ENCODE measurements around the gene FADS2.
A peak's percentile ranks its signal among the peaks of the same experiment; 100 is the strongest.

The FADS2 gene

GRCh38 chr11:61910187-61911127, 82.4 kb downstream of the FADS2 start:
- no peak for DNase-seq

DNA sequence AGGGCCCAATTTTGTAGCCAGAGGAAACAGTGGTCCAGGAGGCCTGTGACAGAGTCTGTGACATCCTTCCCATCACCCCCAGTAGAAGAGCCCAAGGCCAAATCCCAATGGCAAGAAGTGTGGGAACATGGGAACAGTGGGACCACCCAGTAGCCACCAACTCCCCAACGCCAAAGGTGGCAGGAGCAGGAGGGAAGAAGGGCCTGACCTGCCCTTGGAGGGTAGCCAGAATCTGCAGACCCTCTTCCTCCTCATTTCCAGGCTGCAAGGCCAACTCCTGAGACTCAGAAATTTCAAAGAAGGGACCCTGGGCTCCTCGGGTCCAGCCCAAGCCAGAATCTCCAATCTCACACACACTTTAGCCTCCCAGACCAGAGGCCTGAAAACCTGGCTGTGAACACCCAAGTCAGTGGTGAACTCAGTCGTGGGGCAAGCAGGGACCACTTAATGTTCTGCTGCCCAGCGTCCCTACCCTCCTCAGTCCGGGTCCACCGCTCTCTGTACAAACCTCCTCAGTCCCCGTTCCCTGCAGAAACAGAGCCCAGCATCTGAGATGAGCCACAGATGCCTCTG, 83.1 kb downstream of the FADS2 start:
- DNase-seq: no peak

DNA sequence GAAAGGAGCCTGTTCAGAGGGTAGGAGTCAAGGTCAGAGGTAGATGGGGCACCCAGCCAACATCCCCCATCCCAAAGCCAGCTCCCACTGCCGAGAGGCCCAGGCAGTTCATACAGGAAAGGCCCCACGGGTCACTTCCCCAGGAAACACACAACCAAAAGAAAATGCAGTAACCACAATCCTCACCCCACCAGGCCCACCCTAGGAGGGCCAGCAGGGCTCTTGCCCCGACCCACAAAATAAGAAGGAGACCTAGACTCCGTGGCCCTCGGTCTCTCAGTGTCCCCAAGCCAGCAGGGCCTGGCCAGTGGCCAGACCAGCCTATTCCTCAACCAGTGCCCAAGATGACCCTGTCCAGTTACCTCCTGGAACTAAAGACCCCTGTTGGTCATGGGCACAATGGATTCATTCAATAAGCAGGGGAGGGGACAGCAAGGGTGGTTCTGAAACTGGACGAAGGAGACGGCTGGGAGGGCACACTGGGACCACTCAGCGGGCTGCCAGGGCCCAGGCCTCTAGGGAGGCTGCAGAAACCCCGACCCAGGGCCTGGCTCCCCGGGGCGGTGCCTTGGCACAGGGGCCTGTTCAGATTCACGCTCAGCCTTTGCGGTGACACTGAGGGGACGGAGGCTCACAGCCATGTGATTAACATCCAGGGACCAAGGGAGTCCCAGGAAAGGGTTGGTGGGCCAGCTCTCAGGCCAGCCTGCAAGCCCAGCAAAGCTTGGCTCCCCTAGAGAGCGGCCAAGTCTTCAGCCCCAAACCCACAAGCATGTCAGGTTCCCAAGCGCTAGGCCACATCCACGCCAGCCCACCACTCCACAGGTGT, 83.8 kb downstream of the FADS2 start:
- DNase-seq: no peak

GRCh38 chr11:61912530-61912898, 84.4 kb downstream of the FADS2 start:
- peak; percentile 92 to 95 for DNase-seq

- DNase-seq: no peak
These were observed 85.0 kb downstream of the FADS2 start for GRCh38 chr11:61912991-61913698.

GRCh38 chr11:61913699-61914395, 85.7 kb downstream of the FADS2 start:
- no peak for DNase-seq

DNA sequence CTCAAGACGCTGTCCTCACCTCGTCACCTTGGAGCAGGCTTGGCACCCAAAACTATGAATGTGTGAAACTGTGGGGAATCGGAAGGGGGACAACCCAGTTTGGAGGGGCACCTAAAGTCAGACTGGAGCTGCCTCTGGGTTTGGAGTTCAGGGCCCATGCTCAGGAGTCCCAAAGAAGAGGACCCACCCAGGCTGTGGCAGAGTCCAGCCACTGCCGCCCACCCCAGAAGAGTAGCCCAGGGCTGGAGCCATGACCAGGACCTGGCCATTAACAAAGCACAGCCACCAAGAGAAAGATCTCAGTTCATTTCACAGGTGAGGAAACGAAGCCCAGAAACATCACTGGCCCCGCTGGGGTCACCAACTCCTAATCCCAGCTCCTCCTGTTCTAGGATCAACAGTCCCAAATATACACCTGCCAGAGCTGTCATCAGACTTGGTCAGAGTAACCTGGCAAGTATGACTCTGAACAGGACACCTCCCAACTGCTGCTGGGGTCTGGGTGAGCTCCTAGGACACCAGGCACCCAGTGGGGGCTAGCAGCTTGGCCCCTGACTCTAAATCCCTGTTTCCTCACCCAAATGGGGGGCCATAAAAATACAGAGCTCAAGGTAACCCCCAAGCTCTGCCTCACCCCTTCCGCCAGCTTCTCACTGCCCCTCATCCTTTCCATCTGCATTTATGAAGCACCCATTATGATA, 86.5 kb downstream of the FADS2 start:
- no peak for DNase-seq

DNA sequence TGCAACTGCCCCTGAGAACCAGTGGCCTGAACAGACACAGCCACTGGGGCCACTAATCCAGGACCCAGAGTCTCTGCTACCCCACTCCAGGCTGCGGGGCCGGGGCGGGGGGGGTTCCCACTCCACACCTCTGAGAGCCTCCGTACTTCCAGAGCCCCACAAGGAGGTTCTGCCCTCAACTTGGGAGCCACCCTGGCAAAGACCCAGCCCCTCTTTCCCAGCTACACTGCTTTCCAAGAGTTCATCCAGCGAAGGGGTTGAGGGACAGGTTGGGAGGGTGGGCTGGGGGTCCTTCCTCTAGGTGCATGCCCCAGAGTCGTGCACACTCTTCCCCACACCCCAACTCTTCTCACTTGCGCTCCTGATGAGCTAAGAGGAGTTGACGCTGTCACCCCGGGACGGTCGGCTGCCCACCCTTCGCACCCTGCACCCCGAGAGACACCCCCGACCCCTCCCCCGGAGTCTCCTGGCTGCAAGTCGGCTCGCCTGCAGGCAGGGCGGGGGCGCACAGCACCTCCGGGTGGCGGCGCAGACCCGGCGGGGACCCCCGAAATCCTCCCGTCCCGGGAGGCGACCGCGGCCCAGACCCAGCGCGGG, 88.7 kb downstream of the FADS2 start:
- no peak for DNase-seq
